HL-60/S4 treated with phorbol 12-myristate 13-acetate at 8.2 ng/mL for 4 days and 3 days (cell line): Measurements from ENCODE around the gene KCNQ1.

Source experiments
- in situ Hi-C: fragments of 300-500 bp; cut with MboI; formaldehyde crosslinking; loops from 2 replicates; pipeline ENCODE4 v1.15.0; 2022; ENCODE audit warnings: low sequenced_read_pairs

The KCNQ1 gene

DNA sequence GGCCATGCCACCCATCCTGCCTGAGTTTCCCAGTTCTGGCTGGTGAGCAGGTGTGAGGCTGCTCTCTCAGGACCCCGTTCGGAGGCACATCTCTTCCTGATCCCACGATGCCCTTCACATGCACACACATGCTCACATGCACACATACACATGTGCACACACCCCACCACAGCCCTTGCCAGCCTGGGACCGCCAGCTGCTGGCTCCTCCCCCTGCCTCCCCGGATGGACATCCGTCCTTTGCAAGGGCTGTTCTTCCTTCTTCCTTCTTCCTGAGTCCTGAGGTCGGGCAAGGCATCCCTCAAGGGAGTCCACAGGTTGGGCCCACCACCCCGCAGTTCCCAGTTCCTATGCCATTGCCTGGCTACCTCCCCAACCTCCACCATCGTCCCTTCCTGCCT, 451.2 kb downstream of the KCNQ1 start:
- in situ Hi-C loops, result no loop called here

DNA sequence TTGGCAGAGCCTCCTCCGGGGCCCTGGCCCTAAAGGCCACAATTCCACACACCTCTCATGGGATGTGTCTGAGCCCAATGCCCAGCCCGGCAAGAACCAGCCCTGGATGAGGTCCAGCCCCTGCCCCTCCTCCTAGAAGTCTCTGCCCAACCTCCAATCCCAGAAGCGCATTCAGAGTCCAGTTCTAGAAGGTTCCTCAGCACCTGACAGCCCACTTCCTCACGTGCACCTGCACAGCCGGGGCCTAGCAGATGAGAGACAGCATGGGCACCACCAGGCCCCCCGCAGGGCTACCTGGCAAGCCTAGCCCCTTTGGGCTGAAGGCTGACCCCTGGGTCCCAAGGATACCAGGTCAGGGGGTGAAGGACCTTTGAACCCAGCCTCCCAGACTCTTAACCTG, 452.2 kb downstream of the KCNQ1 start:
- in situ Hi-C loops, result no loop called here

DNA sequence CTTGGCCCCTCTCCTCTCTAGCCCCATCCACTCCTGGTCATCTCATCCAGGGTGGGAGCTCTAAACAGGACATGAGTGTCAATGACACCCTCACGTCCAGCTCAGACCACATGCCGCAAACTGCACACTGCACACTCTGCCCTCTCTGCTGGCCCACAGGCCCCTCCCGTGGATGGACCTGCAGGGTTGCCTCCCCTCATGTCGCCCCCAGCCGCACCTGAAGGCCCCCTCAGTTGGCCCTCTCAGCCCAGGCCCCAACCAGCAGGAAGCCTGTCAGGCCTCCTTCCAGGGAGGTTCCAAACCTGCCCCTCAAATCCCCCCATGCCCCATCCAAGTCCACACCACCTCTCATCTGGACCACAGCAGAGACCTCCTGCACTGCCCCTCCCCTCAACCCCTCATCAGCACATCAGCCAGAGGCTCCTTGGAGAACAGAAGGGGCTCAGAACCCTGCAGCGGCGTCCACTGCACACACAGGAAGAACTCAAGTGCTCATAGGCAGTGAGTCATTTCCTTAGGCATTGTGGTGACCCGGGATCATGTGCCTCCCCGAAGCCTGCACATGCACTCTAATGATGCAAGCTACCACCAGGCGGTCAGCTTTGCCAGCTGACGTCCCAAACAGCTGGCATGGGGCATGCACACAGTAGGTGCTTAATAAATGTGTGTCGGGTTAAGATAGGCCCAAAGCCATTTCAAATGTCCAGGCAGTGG, 453.7 kb downstream of the KCNQ1 start:
- in situ Hi-C loops, result no loop called here
